ENCODE results near the gene OLFML1.

The OLFML1 gene

DNA sequence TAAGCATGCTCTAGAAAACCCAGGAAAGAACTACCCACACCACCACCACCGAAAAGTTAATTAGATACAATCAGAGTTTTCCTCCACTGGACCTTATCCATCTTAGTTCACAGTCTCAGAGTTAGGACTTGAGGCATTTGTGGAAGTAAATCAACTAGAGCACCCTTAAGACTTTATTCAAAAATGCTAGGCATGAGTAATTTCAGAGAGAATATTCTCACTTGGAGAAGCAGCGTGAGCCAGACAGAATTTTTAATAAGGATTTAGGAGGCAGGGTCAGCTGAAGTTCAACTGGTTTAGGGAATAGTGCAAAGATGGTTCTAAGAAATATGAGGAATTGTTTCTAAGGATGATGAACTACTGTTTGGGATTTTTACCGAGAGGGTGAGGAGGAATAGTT, 1.2 kb upstream of the OLFML1 start:
- no peak for DNase-seq

DNA sequence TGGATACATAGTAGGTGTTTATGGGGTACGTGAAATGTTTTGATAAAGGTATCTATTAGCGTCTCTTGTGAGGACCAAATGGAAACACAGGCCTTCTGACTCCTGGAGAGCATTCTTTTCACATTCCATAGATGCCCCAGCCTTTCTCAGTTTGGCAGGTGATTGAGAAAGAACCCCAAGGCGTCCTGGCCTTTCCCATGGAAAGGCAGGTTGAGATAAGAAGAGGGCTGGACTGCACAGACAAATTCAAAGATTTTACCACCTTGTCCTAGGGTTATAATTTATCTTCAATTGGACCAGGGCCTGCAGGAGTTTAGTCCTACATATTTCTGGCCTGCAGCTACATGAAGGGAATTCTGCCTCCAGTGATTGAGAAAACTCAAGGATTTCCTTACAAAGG, 661 bp upstream of the OLFML1 start:
- no peak for DNase-seq

DNA sequence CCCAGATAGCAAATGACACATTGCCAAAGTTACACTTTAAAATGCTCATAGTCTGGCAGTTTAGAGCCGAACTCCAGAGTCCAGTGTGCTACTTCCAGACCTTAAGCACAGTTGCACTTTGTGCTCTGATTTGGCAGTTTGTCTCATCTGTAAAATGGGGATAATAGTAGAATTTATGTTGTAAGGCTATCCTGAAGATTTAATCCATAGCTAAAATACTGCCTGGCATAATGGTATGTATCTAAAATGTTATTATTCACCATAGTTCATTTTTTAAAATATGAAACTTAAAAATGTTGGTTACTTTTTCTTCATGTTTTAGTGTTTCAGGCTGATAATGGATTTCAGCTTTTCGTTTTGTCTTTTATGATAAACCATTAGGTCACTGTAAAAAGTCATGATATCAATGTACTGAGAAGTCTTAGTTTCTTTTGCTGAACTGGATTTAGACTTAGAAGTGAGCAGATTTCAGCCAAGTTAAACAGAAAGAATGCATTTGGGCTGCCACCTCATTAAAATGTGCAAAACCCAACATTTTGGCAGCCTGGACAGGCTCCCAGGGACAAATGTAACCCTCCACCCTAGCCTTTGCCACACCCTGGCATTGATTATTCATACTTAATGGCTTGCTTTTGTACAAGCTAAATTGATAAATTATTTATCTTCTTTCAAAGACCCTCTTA, 933 bp downstream of the OLFML1 start:
- no peak for DNase-seq

DNA sequence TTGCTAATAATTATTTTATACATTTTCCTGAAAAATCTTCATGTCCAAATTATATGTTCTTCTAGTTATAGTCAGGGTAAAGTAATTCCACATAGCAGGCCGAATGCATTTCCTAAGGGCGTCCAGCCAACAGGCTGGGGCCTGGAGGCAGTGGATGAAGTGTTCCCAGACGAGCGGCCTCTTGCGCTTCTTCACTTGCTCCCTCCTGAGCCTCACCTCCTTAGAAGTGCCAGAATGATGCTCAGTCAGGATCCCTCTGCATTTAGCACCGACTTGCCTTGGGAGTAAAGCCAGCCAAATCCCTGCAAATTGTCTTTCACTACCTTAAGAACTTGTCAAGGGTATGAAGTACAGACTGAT, 1.5 kb downstream of the OLFML1 start:
- DNase-seq: no peak

DNA sequence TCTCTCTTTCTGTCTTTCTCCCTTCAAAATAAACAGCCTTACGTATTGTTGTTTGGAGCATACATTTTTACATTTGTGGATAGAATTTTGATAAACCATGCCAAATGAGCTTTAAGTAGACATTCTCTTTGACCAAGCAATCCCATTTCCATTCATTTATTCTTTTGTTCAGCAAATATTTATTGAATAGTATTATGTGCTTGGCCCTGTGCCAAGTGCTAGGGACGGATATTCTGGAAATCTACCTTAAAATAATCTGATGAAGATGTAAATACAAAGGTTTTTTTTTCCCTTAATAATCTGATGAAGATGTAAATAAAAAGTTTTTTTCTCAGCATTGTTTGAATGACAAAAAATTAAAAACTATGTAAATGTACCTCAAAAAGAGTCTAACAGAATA, 2.1 kb downstream of the OLFML1 start:
- no peak for DNase-seq

DNA sequence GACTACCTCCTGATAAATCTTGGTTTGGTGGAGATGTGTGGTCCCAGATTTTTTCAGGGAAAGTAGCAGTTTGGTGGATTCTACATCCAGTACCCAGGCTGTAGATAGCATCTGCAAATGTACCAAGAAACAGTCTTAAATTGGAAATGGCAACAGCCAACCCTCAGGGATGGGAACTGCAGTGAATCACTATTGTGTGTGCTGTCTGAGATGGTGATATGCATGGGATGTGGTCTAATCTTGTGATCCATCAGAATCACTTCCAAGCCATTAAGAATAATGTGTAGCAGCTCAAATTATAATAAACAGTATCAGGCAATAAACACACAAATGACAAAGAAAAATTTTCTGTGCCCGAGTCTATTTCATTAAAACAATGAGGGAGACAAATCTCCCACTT, 3.4 kb downstream of the OLFML1 start:
- DNase-seq: no peak

DNA sequence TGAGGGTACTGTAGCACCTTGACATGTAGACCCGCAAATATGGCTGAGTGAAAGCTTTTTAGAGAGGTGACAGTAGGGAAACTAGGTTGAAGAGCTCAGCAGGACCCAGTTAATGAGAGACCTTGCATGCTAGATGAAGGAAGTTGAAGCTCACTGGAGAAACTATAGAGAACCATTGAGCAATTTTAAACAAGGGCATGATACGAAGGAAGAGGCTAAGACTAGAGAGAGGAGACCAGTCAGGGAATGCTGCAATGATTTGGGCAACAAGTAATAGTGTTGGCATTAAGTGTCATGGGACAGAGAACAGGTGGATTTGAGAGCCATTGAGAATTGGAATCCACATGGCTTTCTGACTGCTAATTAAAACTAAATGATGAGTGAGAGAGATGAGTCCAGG, 4.1 kb downstream of the OLFML1 start:
- DNase-seq: no peak

DNA sequence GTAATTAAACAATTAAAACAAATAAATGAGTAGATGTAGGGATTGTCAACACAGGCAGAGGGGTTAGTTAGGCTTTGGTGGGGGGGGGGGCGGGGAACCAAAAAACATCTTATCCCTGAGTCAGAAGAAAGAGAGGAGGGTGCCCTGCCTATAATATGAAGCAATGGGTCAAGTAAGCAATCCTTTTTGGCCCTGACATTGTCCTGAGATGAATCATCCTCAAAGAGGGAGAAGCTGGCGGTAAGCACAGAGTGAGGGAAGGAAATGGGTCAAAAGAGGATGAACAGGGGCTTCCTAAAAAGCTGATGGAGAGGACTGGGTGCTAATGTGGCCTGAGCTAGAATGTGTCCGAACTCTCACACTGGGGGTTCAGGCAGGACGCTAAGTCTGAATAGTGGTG, 4.7 kb downstream of the OLFML1 start:
- no peak for DNase-seq

DNA sequence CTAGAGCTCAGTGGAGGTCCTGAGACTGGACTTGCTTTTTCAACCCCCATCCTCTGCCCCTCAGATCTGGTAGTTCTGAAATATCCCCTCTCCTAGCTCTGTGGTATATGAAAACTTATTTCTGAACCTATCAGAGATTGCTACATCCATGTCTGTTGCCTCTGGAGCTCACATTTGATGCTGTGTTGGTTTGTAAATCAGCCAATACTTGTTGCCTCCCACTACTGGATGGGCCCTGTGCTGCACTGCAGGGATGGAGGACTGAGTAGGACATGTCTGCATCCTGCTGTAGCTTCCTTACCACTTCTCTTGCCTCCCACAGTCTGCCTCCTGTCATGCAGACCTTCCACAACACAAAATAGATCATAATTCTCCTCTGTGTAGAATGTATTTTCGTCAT, 5.2 kb downstream of the OLFML1 start:
- DNase-seq: no peak

DNA sequence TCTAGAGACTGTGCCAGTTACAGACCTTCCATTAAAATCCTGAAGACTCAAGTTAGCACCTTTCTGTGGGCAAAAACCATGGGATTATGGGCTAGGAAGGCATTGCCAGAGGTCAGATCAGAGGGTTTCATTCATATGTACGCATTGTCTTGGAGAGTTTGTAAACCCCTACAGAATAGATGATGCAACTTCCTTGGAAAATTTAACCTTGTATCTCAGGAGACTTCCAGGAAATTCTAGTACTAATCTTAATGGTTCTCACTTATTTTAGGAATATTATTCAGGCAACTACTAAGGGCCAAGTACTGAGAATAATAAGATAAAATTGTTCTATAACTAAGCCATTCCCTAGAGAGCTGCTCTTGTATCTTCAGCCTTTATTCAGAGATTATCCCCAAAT, 6.9 kb downstream of the OLFML1 start:
- DNase-seq: no peak

DNA sequence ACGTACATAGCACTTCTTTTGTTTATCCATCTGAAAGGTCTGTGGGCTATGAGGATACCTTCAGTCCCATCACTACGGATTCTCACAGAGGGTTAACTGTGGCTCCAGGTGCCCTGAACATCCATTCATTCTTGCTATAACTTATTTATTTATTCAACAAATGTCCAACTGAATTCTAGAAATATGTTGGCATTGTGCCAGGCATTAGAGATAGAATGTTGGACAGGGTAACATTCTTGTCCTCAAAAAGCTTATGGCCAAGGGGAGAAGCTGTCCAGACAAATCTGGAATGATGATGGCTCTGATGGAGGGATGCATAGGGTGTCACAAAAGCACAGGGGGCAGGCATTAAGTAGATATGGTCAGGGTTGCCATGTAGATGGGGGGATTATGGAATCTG, 8.4 kb downstream of the OLFML1 start:
- DNase-seq: no peak

DNA sequence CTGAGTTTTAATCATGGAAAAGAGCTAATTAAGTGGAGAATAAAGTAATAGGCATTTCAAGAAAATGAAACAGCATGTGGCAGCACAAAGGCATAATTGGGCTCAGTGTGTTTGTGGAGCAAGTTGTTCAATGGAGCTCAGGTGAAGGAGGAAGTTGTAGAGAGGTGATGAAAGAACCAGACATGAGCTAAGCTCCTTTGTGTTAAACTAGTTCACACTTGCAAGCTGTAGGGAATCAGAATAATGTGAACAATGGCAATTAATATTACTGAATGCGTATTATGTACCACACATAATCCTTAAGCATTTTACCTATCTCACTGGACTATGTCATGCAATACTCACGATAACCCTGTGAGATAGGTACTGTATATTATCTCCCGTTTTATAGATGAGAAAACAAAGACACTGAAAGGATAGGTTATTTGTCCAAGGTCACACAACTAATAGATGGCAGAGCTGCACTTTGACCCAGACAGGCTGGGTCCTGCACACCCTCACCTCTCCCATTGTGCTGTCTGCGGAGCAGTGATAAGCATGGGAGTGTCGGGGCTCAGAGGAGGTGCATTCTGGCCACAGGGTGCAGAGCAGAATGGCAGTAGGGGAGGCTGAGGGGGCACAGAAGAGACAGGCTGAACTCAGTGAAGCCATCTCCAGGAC, 8.9 kb downstream of the OLFML1 start:
- no peak for DNase-seq

DNA sequence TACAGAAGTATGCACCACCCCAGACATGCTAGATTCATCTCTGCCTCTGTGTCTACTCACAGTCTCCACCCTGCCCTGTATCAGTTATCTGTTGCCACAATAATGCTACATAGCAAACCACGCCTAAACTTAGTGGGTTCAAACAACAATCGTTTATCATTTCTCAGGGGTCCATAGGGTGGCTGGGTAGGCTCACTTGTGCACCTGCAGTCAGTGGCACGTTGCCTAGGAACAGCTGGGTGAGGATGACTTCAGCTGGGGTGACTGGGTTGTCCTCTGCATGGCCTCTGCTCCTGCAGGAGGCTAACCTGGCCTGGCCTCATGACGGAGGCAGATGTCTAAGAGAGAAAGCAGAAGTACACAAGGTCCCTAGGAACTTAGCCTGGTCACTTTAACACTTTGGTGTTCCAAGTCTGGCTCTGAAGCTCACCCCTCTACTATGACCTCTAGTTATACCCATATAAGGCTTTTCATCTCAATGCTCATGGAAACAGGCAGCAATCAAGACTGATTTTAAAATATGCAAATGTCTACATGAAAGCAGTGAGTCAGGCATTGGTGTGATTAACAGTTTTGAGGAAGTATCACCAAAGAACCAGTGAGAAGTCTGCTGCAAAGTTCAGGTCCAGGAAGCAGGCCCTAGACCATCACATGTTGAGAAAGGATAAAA, 10.7 kb downstream of the OLFML1 start:
- DNase-seq: no peak

DNA sequence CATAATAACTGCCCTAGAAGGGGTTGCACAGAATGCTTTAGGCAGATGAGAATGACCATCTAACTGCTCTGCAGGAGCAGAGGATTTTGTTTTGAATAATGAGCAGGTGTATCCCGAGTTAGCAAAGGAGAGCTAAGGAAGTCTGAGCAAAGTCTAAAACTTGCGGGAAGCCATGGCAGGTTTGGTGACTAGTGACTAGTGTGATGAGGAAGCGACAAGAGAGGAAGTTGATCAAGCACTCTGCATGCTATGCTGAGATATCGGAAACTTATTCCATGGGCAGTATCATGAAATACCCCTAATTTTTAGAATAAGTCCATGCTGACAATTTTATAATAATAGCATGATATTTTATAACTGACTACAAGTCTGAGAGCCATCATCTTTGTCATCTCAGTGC, 12.9 kb downstream of the OLFML1 start:
- DNase-seq: no peak

DNA sequence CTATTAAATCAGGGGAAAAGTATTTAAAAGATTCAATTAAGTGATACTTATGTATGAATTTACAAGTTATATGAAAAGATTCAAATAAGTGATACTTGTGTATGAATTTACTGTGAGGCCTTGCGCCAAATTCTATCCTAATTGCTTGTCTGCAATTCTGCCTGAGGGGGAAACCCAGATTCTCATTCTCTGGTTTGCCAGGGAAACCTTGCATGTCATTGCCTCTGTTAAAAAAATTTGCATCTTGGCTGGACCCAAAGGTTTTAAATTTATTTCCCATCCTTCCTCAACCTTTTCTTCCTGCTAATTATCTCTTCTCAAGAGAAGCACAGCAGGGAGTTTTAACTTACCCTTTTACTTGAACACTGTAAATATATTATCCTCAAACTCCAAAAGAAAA, 13.8 kb downstream of the OLFML1 start:
- no peak for DNase-seq

DNA sequence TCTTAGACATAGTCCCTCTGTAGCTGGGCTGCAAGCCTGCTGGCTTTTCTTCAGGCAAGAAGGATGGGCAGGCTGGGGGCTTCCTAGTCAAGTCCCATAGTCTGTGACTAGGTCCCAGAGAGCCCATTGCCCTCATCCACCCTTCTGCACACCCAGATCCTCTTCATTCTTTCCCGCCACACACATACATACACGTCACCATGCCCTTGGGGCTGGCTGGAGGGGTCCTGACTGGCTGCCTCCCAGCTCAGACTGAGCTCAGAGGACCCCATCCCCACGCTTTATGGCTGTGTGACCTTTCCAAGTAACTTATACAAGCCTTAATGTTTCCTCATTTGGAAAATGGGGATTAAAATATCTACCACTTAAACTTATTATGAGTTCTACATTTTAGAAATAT, 14.9 kb downstream of the OLFML1 start:
- DNase-seq: no peak

DNA sequence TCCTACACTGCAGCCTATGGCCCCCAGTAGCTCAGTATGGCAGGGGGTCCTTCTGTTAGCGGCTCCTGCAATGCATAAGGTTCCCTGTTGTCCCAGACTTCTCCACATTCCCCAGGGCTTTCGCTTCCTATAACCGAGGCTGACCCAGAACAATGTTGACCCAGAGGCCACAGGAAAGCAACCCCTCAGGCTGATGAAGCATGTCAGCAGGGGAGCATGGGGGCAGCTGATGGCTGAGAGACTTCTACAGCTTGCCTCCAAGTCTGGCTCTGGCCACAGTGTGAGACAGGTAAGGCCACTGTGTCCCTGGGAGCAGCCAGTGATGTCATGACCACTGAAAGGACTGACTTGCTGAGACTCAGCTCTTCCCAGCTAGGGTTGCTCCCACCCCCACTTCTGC, 15.9 kb downstream of the OLFML1 start:
- DNase-seq: no peak

DNA sequence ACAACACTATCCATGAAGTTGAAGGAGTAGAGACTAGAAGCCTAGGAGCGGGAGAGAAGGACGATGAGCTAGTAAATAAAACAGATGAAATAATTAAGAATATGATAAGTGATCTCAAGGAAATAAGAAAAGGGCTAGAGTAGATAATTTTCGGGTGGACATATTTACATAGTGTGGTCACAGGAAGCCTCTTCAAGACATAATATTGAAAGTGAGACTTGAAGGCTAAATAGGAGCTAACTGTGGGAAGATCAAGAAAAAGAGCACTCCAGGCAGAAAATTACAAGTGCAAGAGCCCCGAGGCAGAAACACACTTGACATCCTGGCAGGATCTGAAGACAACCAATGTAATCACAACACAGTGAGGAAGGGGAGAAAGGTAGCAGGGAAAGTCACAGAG, 16.6 kb downstream of the OLFML1 start:
- no peak for DNase-seq

DNA sequence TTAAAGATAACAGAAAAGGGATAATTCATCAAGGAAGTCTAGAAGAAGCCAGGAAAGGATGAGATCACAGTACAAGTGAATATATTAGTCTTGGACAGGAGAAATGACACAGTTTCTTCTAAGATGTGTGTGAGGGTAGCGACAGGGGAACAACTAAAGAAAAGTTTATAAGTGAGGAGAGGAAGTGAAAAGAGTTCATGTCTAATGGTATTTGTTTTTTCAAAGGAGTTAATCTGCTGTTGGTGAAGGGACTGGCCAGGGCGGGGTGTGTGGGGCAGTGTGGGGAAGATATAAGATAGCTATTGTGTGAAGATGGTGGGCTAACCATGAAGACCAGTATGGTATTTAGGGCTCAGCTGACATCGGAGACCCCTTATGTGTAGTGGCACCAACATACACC, 20.9 kb downstream of the OLFML1 start:
- no peak for DNase-seq

DNA sequence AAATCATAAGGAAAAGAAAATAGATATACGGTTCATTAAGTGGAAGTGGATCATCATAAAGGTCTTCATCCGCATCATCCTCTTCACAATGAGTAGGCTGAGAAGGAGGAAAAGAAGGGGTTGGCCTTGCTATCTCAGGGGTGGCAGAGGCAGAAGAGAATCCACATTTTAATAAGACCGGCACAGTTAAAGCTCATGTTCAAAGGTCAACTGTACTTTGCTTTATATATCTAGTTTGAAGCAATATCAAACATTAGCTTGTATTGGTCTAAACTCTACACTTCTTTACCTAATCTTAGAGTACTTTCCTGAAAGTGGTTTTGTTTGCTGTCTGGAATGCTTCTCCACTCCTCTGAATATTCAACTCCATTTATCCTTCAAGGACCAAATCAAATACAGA, 22.8 kb downstream of the OLFML1 start:
- no peak for DNase-seq

DNA sequence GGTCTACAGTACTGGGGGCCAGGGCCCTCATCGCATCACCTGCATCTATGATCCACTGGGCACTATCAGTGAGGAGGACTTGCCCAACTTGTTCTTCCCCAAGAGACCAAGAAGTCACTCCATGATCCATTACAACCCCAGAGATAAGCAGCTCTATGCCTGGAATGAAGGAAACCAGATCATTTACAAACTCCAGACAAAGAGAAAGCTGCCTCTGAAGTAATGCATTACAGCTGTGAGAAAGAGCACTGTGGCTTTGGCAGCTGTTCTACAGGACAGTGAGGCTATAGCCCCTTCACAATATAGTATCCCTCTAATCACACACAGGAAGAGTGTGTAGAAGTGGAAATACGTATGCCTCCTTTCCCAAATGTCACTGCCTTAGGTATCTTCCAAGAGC, 24.7 kb downstream of the OLFML1 start:
- no peak for DNase-seq

DNA sequence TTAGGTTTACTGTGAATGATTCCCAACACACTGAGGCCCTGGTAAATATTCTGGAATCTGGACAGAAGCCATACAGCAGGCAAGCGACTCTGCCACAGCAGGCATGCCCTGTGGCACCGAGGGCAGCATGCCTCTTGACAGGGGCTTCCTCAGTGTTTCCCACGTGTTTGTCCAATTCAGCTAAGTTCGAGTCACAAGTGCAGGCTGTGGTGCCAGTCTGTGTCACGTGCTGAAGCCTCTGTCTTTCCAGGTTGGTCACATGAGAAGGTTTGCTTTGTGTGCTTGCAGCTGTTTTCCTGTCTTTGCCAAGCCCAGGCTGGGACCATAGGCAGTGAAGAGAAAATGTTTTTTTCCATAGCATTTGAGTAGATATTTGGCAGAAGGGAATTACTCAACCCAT, 26.1 kb downstream of the OLFML1 start:
- DNase-seq: no peak

DNA sequence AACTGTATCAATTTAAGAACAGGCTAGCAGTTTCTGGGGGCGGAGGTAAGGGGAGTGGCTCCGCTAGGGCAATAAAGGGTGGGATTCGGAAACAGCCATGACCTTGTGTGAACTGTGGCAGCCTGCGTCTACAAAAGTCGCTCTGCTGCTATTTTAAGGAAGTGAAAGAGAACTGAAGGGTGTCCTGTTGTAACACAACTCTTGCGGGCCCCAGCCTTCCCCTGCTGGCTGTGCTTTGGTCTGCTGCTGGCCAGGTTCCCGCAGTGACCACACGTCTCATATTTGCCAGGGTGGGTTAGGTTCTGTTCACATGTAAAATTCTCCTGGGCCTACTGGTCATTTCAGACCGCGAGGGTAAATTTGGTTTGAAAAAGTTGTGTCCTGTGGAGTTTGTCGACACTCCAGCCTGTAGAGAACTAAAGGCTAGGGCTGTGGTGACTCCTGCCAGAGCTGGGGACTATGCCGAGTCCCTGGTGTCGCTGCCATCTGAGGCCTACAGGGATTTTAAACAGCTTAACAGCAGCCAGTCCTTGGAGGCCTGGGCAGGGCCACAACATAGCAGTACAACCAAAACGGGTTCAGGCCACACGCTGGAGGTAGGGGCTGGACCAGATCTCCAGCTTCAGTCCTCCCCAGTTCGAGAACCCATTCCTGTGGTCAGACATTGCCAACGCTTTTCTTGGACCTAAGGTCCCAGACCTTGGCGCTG, 27.4 kb downstream of the OLFML1 start:
- DNase-seq: no peak

Data from COR-L47 (cell line).